HFF-Myc (cell line): ENCODE data around the gene SHISA5.

Source experiments
- DNase-seq: peaks from one replicate; pipeline ENCODE4 v3.0.0-alpha.2; 2011; ENCODE audit warnings: low read depth; ENCODE audit errors: extremely low read depth
- H3K4me3 ChIP-seq: replicated peaks from 2 replicates; pipeline ENCODE4 v1.5.1; 2011; ENCODE audit warnings: low read depth, mild to moderate bottlenecking, control low read depth, low read length
- CTCF ChIP-seq: IDR thresholded peaks from 2 replicates; pipeline ENCODE4 v1.5.1; 2012; ENCODE audit warnings: mild to moderate bottlenecking, low read depth, low read length, control low read depth; ENCODE audit errors: missing control alignments

SHISA5 gene

GRCh38 chr3:48427630-48427962 is 76.4 kb downstream of the SHISA5 start:
- H3K4me3 ChIP-seq: no peak overlapping the region
- DNase-seq: no peak

GRCh38 chr3:48426944-48427629 is 76.9 kb downstream of the SHISA5 start:
- no peak for TF ChIP-seq CTCF
- no peak for DNase-seq
- H3K4me3 ChIP-seq: no peak overlapping the region

More at GRCh38 chr3:48427630-48427962, 76.4 kb downstream of the SHISA5 start:
- TF ChIP-seq CTCF: no peak

- DNase-seq: no peak
- H3K4me3 ChIP-seq: no peak overlapping the region
- TF ChIP-seq CTCF: no peak
These were observed 77.5 kb downstream of the SHISA5 start for GRCh38 chr3:48426401-48426909.

GRCh38 chr3:48425281-48425812 is 78.6 kb downstream of the SHISA5 start:
- H3K4me3 ChIP-seq: no peak overlapping the region
- no peak for DNase-seq
- no peak for TF ChIP-seq CTCF

GRCh38 chr3:48423883-48424695 is 79.9 kb downstream of the SHISA5 start:
- DNase-seq: no peak

More at GRCh38 chr3:48423883-48424695, 79.9 kb downstream of the SHISA5 start:
- H3K4me3 ChIP-seq: no peak overlapping the region
- TF ChIP-seq CTCF: no peak
